Activated CD4-positive, alpha-beta T cell treated with anti-CD3 and anti-CD28 coated beads, Interleukin-2, amount 50 U/mL, for 1 hour (primary cell): ENCODE measurements around the gene CEP70.
"Not testable (repeated sequence)": the region's sequence is repeated elsewhere in the genome, so short reads cannot be mapped to it uniquely, and the experiment has no call there.

Experiments
- DNase-seq: peaks from one replicate; pipeline ENCODE4 v3.0.0-alpha.2; 2020

The CEP70 gene

DNA sequence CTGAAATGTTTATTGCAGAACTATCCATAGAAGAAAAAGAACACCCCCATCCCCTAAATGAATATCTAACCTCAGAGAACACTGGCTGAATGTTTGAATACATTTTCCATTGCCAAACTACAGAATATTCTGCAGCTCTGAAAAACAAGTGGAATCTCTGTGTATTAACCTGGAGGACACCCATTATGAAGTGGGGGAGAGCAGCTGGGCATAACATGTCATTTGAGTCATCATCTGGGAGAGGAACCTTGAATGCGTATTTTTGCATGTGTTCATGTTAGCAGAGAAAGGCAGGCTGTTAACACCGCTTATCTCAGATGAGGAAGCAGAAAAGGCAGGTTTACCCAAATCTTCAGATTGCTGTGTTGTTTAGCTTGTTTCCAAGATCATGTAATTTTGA is 128.1 kb downstream of the CEP70 start:
- no peak for DNase-seq

DNA sequence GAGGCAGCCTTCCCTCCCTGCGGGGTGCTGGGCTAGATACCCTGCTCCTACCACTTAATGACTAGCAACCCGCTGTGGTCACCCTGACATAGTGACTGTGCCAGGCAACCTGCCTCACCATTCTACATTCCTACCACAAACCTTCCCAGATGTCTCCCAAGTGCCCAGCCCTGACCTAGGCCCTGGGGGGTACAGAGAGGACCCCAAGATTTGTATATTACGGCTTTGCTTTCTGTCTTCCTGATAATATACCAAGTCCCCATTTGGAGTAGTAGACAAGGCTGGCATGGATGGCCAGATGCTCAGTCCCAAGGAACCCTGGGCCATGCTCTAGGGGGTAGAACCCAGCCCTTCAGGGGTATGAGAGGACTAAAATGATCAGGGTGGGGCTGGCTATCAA is 128.6 kb downstream of the CEP70 start:
- DNase-seq: no peak

DNA sequence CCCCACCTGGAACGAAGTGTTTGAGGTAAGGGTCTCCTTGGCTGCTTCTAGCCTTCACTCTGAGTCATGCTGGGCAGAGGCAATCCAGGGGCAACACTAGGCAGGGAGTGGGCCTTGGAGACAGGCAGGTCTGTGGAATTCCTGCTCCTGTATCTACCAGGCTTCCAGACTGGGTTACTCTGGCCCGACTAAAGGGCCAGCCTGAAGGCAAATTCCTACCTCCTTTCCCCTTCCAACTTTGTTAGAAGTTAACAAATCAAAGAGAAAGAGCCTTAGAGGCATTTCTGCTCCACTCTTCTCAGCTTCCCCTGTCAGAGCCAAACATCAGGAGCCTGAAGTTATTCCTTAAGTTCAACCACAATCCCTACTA is 129.6 kb downstream of the CEP70 start:
- DNase-seq: no peak

DNA sequence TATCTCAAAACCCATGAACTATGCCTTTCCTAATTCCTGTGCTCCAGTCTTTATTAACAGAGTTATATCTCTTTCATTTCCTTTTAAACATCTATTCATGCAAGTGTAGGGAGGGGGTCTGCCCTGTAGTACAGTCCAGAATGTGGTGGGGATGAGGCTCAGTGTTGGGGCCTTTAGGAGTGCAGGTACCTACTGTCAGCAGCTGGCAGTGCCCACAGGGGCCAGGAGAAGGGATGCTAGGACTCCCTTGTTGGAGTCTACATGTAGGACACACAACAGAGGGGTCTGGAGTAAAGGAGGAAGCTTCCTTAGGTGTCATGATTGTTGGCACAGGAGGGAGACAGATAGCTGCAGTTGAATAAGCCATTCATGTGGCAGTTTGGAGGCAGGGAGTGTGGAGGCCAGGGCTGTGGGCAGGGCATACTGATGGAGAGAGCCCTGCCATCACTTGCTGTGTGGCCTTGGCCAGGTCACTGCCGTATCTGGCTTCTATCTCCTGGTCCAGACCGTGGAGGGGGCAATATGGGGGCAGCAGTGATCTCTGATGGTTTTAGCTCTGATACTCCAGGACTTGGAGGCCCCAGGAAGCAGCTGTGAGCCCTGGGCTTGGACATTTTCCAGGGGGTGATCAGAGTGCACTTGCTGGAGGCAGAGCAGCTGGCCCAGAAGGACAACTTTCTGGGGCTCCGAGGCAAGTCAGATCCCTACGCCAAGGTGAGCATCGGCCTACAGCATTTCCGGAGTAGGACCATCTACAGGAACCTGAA is 130.2 kb downstream of the CEP70 start:
- DNase-seq: no peak

DNA sequence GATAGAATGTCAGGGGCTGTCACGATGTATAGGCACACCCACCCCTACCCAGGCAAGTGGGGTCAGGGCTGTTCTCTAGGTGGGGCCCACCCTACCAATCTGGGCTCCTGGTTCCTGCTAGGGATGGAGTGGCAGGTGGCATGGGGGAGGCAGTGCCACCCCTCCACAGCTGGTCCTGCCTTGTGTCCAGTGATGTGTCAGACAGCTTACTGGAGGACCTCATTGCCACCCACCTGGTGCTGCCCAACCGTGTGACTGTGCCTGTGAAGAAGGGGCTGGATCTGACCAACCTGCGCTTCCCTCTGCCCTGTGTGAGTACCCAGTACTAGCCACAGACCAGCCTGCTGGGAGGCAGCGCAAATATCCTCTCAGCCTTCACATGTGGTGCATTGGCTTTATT is 132.2 kb downstream of the CEP70 start:
- no peak for DNase-seq

DNA sequence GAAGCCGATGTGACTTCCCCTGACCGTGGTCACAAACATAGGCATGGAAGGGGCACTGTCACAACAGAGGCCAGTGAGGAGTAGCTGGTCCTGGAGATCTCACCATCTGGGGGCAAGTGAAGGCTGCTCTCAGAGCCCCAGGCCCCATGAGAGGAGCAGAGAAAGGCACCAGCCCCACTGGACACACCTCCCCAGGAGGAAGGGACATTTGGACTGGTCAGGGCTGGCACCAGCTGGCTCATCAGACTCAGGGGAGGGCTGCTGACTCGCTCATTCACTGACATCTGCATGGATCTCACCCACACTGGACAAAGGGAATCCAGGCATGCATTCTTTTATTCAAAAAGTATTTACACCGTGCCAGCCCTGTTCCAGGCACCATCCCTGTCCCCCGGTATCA is 132.8 kb downstream of the CEP70 start:
- DNase-seq: no peak

DNA sequence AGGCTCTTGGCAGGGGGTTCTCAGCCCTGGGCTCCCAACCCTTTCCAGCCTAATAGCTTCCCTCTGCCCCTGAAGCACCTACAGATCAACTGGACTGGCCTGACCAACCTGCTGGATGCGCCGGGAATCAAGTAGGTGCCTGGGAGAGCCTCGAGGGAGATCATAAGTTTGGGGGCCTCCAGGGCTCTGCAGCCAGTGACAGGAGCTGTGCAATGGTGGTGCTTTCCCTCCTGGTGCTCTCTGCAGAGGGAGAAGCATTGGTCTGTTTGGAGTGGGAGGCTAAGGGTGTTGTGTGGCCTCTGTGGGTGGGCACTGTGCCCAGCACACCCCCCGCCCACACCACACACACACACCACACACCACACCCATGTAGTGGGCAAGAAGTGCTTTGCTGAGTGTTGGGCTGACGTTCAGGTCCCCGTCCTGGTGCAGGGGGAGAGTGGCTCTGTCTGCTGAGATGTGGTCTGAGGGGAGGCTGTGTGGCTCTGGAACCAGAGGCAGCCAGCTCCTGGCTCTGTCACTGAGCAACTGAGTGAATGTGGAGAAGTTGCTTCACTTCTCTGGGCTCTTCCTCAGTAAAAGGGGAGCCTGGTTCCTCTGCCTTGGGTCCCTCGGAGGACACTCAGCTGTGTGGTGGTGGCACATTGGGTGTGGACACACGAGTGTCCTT is 133.4 kb downstream of the CEP70 start:
- no peak for DNase-seq

DNA sequence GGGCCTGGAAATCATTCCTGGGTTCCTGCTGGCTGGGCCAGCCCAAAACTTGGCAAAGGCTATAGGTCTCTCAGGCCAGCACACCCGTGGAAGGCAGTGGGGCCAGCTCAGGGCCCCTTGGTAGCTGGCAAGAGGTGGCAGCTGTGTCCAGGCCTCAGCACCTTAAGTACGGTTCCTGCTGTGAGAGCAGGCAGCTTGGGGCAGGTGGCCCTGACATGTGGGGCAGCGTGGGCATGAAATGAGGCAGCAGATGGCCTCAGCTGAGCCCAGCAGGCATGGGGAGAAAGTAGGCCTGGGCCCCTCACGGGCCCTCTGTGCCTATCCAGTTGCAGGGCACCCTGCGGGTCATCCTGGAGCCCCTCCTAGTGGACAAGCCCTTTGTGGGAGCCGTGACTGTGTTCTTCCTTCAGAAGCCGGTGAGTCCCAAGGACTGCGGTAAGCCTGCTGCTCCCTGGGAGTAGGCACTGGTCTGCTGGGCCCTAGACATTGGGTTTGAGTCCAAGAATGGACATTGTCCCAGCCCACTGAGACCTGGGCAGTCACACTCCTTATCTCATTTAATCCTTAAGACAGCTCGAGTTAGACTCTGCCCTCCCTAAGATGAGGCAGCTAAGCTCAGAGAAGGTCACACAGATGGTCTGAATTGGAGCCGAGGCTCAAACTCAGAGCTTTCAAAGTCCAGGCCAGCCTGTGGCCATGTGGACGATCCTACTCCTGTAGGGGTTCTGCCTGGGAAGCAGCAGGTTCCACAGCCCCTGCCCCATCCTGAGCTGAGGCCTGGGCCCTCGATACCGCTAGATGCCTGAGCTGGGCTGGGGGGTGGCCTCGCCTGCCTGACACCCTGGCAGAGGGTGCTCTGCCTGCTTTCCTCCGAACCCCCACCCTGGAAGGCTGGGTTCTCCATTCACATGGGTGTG is 134.2 kb downstream of the CEP70 start:
- no peak for DNase-seq

DNA sequence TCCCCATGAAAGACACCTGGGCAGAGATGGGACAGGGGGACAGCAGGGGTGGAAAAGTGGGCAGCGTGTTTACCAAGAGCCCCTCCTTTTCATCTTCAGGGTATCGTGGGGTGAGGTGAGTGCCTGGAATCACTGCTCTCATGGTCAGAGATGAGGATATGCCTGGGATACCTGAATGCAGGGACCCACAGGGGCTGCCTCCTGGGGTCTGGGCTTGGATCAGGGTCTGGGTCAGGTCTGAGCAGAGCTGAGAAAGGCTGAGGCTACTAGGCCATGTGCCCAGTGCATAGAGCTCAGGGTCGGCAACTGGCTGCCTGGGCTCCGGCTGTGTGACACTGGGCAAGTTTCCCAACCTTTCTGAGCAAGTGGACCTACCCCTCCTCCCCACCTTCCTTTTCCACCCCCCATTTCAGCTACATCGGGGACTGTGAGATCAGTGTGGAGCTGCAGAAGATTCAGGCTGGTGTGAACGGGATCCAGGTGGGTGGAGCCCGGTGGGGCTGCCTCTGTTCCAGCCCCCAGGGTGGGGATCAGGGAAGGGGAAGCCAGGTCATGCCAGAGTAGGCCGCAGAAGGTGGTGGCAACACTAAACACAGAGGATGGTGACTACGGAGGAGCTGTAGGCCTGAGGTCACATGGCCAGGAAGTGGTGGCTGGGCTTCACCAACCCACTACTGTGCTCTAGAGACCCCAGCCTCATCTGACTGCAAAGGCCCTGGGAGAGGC is 135.1 kb downstream of the CEP70 start:
- no peak for DNase-seq

DNA sequence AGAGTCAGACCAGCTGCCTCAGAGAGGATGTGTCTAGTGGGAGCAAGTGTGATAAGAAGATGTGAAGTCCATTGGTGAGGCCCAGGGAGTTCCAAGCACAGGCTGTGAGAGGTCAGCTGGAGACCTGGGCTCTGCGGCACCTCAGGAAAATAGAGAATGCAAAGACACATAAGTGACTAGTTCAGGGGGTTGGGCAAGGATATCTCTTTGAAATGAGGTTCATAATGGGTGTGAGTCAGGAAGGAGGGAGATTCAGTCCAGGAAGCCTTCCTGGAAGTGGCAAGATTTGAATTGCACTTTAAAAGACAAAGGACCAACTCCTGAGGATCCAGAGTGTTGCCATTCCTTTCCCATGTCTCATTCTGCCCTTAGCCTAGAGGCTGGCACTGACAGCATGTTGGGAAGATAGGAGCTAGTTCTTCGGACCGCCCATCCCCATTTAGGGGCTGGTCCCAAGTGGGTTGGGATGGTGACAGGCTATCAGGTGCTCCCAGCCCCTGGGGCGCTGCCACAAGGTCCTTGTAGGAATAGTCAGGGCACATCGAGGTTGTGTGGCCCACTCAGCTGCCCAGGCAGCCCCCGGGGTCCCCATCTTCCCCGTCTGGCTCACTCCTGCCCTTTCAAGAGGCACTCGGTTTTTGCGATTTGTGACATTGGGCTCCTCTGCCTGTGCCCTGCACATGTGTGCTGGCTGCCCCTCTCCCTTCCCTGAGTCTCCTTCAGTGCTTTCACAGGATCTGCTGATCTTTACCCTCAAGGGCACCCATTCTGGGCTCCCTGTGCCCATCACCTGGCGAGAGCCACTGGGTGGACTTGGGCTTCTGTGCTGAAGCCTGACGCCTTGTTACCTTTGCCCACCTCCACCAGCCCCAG is 136.0 kb downstream of the CEP70 start:
- DNase-seq: no peak

DNA sequence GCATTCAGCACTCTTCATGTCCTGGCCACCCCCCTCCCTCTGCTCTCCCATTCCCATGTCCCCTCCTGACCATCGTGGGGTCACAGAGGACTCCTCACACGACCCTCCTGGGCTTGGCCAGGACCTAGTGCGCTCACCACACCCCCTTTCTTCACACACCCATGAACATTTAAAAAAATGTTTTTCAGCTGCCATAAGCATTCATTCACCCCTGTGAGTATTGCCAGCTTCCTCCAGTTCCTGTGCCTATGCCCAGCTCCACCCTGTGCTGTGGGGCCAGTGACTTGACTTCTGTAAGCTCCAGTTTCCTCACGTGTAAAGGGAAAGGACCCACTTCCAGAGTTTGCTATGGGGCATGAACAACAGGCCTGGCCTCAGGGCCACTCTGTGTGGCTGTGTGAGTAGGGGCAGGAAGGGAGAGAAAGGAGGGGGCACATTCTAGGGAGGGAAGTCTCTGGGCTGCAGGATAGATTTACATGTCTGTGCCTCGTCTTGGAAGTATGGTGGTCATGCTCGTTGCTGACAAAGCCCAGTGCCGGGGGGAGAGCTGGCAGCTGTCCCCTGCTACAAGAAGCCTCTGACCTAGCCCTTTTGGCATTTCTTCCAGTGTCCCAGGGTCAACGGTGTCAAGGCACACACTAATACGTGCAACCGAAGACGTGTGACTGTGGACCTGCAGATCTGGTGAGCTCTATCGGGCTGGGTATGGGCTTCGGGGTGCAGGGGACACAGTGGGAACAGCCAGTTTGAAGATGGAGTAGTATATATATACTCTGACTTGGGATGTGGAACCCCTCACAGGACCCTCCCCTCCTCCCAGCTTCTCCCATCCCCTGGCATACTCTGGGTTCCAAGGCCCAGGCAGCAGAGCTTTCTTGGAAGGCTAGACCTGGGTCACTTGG is 136.8 kb downstream of the CEP70 start:
- DNase-seq: no peak

DNA sequence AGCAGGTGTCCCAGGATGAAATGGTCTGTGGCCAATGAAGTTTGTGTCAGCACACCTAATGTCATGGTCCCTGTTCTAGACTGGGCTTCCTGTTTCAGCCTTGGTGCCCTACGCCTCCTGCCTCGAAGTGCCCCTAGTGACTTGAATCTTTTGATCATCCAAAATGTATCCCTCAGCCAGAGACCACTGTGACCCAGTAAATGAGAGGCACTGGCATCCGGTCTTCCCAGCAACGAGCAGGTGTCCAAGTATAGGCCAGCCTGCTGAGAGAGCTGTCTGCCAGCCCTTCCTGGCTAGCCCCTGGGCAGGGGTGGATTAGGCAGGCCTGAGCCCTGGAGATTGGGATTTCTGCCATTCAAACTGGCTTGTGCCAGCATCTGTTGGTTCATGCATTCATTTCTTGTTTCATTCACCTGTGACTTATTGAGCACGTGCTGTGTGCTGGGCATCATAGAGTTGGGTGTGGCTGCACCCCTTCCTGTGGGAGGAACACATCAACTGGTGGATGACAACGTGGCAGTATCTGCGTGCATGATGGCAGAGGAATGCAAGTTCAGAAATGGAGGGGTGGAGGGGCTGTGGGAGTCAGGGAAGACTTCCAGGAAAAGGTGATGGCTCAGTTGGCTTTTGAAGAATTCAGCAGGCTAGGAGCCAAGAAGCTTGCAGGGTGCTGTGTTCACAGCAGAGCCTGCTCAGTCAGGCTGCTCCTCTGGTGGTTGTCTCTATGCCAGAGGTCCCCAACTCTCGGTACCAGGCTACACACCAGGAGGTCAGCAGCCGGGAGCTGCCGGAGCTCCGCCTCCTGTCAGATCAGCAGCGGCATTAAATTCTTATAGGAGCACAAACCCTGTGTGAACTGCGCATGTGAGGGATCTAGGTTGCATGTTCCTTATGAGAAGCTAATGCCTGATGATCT is 138.0 kb downstream of the CEP70 start:
- no peak for DNase-seq

DNA sequence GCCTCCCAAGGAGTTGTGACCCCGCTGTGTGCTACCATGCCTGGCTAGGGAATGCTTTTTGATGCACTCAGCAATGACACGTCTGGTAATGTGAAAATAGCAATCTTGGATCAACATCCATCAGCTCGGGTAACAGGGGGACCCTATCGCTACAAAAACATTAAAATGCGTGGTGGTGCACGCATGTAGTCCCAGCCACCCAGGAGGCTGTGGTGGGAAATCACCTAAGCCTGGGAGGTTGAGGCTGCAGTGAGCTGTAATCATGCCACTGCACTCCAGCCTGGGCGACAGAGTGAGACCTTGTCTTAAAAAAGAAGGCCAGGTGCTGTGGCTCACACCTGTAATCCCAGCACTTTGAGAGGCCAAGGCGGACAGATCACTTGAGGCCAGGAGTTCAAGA is 140.1 kb downstream of the CEP70 start:
- not testable (repeated sequence) for DNase-seq

DNA sequence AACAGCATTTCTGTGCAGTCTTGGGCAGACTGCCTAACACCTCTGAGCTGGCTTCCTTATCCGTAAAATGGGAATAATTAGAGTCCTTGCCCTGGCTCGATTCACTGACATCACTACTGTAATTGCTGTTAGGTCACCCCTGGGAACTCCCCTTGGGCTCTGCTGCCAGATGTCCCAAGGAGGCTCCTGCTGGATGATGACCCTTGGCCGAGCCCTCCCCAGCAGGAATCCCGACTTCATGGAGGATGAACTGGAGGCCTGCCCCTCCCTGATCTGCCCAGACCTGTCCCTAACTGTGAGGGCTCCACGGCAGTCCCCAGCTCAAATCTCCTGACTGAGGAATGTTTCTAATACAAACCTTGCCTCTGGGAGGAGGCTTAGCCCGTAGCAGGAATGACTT is 141.6 kb downstream of the CEP70 start:
- no peak for DNase-seq

DNA sequence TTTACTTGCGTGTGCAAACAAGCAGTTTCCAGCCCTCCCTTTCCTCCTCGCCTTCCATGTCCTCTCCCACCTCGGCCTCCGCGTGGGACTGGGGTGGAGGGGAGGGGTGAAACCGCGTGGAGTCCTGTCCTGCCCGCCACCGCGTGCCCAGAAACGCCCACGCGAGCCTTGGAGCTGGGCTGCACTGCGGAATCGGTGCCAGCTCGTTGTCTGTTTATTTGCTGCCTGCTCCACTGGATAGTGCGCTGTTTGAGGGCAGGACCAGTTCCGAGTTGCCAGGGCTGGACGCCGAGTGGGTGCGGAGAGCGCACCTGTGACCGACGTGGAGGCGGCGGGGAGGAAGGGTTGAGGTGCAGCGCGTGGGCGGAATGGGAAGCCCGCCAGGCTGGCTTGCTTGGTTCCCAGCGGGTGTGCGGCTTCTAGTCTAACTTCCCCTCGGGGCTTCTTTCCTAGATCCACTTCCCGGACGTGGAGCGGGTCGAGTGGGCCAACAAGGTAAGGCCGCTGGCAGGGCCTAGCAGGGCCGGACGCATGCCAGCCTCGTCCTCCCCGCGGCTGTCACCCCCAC is 142.4 kb downstream of the CEP70 start:
- DNase-seq: no peak

DNA sequence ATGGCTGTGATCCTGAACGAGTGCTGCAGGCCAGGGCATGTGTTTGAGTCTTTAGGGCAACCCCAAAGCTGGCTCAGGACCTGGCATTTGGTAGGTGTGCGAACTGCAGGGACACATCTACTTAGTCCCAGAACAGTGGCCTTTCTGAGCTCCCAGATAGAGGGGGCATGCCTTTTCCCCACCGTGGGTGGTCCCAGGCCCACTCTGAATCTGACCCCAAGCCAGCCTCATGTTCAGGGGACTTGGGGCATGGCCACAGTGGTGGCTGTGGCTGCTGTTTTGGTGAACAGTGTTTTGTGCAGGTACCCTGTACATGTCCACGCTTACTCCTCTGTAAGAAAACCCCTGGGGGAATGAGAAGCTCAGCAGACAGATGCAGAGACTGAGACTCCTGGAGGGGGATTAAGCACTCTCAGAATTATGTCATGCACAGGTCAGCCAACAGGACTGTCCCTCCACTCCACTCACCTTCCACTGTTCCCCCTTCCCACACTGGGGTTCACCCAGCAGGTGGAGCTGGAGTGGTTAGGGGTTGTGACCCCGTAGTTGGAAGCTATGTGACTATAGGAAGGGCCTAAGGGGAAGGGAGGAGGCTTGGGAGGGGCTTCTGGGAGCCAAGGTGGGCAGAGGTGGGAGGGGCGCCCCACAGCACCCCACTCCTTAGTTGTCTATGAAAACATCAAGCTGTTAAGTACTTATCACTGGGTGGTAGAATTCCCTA is 143.2 kb downstream of the CEP70 start:
- no peak for DNase-seq

DNA sequence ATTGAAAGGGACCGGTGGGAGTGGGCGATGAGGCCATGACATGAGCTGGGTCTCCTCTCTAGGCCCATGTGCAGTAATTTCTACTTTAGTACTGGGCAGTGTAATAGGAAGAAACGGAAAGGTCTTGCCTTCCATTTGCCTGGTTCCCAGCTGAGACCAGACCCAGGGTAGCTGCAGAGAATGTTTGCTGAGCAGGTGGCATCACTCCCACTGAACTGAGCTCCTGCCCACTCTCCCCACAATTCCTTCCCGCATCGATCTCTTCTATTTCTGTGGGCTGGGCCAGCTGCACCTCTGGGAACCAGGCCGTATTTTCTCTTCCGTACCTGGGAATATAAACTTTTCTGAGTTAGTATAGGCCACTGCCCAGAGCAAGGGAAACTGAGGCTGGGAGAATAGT is 143.9 kb downstream of the CEP70 start:
- no peak for DNase-seq

DNA sequence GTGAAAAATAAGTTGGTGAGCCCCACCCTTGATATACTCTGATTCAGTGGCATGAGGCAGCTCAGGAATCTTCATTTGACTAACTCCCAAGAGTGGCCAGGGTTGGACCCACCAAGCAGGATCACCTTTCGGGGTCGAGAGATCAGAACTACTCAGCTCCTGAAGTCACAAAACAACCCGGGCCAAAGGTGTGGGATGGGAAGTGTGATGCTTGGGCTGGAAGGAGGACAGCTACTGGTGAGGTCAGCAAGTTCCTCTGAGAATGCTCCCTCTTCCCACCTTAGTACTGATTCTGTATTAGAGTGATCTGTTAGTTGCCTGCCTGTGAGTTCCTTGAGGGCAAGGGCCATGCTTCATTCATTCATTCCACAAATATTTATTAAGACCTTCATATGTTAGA is 144.6 kb downstream of the CEP70 start:
- no peak for DNase-seq

DNA sequence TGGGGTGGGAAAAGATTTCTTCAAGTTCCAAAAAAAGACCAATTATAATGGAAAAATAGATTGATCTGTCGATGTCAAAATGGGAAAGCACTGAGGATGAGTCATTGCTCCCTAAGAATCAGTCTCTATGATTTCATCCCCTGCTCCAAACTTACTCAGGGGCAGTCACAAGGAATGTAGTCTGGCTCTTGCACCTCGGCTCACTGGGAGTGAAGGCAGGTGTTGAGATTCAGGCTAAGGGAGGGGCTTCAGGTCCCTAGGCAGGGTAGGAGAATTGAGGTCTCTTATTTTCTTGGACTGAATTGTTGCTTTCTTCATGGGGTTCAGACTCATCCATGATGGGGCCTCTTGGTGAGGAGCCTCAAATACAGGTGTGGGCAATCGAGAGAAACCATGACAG is 145.4 kb downstream of the CEP70 start:
- DNase-seq: no peak
